Measurements from ENCODE around the gene AUTS2. TPM values are rescaled to one million over a fixed set of nuclear protein-coding genes. Genes with fewer than 3 reads are reported as not detected.

The AUTS2 gene
- total RNA-seq, 1 donor from 2014 or later: 10.3 TPM

DNA sequence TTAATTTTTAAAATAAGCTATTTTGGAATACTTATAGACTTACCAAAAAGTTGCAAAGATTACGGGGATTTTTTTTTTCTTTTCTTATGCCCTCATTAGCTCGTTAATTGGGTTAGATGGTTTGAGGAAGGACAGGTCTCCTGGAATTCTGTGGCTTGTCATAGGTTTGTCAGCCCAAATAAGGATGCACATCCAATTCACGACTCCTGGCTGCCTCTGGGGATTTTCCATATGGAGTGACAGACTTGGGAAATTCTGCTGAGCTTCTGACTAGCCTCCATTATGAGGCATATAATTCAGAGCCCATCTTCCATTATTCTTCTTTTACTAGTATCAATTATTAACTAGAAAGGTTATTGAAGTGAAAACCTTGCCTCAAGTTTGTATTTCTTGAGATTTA lies 102.1 kb downstream of the AUTS2 start:
- DNase-seq (ENCODE audit: low spot score): no peak
- intact Hi-C loops (cut with DNase I): no loop called here

DNA sequence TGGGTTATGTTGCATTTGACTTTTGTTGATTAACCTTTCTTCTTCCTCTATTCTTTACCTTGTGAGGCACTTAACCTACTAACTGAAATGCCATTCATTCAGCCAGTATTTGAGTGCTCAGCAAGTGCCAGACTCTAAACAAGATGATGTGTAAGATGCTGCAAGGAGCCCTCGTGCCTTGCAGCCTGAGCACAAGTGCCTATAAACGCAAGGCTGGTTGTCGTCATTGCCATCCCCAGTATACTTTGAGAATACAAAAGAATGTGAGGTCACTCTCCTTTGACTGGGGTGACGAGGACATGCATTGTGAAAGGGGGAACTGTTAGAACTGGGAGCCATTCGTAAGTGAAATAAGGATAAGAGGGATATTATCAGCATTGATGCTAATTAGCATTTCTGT lies 103.0 kb downstream of the AUTS2 start:
- DNase-seq (ENCODE audit: low spot score): no peak
- intact Hi-C loops (cut with DNase I): no loop called here

DNA sequence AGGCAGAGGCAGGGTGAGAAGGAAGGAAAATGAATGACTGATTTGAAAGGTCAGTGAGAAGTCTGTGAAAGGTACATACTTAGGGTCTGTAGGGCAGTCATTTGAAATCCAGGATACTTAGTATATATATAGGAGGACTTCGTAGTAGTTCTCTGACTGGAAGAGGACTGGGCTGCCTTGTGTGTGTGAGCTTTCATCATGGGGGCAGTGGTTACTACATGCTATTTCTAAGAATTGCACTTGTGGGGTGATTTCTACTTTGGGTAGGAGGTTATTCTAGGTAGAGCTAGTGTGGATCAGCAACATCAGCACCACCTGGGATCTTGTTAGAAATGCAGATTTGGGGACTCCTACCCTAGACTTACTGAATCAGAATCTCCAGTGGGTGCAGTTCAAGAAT lies 104.1 kb downstream of the AUTS2 start:
- DNase-seq (ENCODE audit: low spot score): no peak
- intact Hi-C loops (cut with DNase I): no loop called here

DNA sequence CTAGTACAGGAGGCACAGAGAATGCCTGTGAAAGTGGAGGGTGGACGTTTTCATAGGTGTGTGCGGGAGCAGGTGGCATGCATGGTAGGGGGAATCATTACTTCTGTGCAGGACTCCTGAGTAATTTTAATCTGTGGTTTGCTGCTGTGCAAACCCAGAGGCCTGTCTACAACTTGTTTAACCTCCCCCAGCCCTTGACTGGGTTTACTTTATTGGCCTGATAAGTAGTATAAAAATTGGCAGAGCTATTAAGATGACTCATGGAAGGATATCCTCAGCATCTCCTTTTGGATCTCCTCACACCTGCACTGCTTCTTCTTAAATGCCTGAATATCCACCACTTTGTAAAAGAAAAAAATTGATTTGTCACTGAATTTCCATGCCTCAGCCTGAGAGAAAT lies 104.8 kb downstream of the AUTS2 start:
- no peak for DNase-seq (ENCODE audit: low spot score)
- intact Hi-C loops (cut with DNase I): no loop called here

DNA sequence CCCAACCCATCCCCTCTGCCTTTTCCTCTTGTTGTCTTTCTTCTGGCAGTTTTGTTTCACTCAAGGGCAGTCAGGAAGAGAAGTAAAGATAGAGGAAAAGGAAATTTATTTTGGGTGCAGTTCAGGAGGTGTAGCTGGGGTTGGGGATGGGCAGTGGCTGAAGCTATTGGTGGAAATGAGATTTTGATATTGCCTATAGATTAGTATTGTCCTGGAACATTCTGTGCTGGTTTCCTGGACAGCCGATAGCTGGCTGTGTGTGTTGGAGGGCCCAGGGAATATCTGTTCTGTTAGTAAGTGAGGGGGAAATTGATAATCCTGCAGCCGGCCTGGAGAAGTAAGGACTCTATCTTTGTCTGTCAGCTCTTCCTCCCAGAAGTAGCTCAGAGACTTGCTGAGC lies 107.8 kb downstream of the AUTS2 start:
- DNase-seq (ENCODE audit: low spot score): no peak
- intact Hi-C loops (cut with DNase I): no loop called here

DNA sequence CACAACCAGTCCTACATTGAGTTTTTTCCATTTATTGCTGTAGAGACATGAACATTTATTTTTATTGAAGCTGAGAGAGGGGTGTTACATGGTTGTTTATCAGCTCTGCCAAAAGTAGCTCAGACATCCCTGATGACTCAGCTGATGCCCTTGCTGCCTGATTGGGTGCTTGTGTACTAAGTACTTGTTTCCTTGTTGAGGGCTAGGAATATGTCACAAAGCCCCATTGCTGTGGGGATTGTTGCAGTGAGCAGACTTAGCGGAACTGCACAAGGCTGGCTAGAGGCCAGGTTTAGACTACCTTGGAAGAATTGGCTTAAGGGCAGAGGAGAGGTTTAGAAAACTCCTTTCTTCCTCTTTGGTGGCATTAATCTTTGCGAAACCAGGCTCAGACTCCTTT lies 110.6 kb downstream of the AUTS2 start:
- intact Hi-C loops (cut with DNase I): no loop called here
- no peak for DNase-seq (ENCODE audit: low spot score)

DNA sequence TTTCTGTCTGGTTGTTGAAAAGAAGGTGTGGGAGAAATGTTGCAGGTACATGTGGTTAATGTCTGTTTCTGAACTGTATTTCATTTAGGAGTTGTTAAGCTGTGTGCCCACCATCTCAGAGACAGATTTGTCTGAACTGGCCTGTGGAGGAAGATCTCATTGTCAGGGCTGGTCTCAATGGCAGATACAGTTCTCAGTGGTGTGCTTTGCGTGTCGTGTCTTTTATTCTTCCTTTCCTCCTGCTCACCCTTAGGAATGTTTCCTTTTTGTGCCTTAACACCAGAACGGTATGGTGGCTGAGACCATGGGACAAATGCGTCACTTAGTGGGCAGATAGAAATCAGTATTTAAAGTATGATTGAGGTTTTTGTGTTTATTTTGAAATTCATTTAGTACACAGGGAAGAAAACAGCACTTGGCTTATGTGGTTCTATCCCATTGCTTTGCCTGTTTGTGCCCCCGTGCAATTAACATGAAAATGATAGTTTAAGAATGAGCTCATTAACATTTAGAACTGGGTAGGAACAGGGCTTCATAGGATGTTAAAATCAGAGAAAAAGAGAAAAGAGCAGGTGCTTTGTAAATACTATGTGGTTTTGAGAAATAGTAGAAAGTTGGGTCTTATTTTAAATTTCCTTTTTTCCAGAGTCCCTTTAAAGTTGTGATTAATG lies 112.6 kb downstream of the AUTS2 start:
- DNase-seq (ENCODE audit: low spot score): no peak
- intact Hi-C loops (cut with DNase I): no loop called here

DNA sequence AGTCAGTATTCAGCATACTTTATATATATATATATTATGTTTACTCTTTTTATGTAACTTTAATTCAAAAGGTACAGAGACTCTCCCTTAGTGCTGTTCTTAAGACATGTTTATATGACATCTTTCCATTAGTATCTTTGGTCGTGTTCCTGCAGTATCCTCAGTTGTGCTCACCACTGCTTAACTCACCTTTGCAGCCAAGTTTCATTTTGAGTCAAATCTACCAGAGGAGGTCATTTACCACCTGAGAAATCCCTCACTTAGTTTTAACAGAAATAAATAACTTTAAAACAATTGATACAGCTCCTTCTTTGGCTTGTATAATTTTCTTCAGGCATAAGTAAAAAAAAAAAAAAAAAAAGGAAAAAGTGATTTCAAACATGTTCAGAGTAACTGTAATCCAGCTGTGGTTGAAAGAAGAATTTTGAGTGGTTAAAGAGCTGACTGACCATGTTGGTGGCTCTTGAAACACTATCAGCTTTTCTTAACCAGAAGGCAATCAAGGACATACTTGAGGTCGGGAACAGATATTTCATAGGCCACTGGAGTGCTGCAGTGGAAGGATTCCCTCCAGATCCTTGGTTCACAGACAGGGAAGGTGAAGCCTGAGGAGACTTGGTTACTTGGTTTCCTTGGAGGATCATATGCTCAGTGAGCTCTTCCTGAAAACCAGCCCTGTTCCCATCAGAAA lies 116.8 kb downstream of the AUTS2 start:
- intact Hi-C loops (cut with DNase I): no loop called here
- no peak for DNase-seq (ENCODE audit: low spot score)

DNA sequence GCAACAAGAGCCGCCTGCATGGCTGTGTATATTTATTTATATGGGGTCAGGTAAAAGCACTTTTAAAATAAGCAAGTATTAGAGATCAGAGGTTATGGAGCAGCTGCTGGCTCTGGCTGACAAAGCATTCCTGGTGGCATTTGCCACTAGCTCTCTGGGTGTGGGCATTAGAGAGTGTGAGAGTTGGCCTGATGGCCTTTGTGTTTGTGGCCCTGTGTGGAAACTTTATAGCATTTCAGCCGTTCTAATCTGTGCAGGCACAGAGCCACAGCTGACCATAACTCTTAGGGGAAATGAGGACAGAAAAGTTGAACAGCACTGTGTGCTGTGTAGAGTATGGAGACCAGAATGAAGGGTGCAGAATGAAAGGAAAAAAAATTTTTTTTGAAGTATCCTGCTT lies 118.9 kb downstream of the AUTS2 start:
- no peak for DNase-seq (ENCODE audit: low spot score)
- intact Hi-C loops (cut with DNase I): no loop called here

DNA sequence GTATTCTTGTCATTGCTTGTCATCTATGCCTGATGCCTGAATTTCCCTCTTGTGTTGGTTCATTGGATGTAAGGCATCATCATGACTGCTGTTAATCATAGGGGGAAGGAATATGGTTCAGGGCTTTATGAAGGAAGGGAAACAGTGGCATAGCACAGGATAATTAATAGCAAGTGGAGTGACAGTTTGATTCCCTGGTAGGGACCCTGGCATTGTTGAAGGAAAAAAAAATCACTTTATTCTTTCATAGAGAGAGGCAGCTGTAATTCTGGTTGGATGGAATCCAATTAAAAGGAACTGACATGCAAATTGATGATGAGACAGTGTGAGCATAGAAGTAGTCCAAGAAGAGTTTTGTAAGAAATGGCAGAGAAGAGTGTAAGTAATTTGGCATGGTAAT lies 121.4 kb downstream of the AUTS2 start:
- no peak for DNase-seq (ENCODE audit: low spot score)
- intact Hi-C loops (cut with DNase I): no loop called here

DNA sequence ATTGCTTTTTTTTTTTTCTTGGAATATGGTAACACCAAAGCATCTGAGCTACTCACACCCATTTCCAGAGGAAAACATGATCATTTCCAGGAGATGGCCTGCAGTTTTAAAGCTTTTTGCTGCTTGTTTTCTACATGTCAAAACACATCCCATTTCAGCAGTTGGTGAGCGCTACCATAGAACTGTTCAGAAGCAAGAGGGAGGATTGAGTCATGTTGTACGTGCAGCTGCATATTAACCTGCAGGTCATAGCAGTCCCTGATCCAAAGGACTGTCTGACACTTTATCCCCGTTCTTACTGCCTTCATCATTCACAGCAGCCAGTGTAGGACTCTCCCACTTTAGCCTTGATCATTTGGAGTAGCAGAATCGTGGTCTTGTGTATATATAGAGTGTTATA lies 124.6 kb downstream of the AUTS2 start:
- DNase-seq (ENCODE audit: low spot score): no peak
- intact Hi-C loops (cut with DNase I): no loop called here

DNA sequence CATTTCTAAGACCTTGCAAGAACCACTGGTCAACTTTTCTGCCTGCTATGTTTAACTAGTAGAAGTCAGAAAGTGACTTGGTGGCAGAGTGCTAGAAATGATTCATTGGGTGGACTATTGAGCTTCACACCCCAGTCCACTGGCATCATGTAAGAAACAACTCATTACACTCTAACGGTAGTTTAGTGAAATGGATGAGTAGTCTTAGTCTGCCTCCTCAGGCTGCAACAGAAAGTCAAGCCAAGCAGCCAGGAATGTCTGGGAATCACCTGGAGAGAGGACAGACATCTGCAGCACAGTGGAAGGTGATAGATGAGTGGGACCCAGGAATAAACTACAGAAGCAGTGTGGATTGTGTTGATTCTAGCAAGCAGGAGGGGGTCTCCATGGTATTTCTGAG lies 125.4 kb downstream of the AUTS2 start:
- no peak for DNase-seq (ENCODE audit: low spot score)
- intact Hi-C loops (cut with DNase I): no loop called here

DNA sequence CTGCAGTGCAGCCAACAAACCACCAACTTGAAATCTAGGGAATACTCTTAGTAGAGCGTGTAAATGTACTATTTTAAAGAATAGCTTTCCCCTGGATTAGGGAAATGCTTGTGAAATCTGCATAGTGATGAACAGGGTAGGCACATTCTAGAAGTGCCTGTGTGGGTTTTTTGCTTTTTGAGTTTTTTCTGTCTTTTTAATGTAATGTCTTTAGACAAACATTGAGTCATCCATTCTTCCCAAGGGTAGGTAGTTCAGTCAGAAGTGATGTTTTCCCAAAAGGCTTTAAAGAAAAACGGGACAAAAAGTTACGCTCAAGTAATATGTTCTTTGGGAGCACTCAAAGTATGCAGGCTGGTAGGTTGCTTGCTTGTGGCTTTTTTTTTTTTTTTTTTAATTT lies 130.0 kb downstream of the AUTS2 start:
- intact Hi-C loops (cut with DNase I): no loop called here
- DNase-seq (ENCODE audit: low spot score): no peak

DNA sequence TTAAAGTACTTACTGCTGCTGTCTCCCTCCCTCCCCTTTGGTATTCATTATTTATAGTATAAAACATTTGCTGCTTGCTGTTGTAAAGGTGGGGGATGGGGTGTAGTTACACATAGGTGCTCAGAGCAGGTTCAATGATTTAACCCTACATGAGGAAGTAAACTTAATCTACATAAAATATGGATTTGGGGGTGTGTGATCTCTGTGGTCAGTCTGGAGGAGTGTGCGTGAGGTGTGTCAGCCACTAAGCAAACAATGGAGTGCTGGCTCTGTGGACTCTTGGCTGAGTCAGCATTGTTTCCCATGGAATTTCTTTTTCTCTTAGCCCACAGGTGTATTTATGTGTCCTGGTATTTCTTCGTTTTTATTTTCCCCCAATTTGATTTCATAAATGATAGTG lies 133.9 kb downstream of the AUTS2 start:
- intact Hi-C loops (cut with DNase I): no loop called here

DNA sequence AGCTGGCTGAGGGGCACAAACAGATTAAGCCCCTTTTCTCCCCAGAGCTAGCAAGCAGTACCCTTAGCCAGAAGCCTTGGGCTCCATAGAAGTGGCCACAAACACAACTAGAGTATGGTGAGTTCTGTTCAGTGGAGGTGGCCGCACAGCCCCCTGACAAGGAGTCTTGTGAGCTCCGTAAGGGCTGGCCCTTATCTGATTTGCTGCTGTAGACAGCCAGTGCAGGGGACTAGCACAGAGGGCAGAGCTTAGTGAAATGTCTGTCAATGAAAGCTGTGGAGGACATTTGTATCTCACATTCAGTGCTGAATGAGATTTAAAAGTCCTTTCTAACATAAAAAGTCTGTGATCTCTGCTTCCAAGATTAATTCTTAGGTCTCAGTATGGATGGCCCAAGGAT lies 137.3 kb downstream of the AUTS2 start:
- intact Hi-C loops (cut with DNase I): no loop called here
- no peak for DNase-seq (ENCODE audit: low spot score)

More for the DNA sequence above, 133.9 kb downstream of the AUTS2 start:
- no peak for DNase-seq (ENCODE audit: low spot score)

DNA sequence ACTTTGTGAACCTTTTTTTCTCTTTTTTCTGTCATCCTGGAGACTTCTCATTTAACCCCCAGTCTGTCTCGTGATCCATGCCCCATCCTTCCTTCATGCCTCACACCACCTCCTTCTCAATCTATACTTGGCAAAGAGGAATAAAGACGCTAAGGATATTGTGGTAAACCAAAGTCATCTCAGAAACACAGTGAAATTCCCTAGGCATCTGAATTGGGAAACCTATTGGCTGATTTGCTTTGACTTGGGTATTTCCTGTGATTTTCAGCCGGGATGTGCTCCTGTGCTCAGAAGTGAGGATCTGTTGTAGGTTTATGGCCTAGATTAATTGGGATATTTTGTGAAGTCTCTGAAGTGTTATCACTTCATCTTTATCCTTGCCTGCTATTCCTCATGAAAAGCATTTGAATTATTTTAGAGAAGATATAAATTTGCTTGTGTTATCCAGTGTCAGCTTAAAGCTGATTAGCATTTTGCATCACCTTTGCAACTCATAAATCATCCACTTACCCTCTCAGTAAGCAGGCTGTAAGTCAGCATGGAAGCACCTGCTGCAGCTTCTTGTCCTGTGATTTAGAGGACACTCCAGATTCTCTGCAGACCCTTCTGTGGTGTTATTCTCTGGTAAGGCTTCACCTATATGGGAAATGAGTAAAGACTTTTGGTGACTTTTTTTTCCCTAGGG lies 138.0 kb downstream of the AUTS2 start:
- intact Hi-C loops (cut with DNase I): no loop called here
- no peak for DNase-seq (ENCODE audit: low spot score)

DNA sequence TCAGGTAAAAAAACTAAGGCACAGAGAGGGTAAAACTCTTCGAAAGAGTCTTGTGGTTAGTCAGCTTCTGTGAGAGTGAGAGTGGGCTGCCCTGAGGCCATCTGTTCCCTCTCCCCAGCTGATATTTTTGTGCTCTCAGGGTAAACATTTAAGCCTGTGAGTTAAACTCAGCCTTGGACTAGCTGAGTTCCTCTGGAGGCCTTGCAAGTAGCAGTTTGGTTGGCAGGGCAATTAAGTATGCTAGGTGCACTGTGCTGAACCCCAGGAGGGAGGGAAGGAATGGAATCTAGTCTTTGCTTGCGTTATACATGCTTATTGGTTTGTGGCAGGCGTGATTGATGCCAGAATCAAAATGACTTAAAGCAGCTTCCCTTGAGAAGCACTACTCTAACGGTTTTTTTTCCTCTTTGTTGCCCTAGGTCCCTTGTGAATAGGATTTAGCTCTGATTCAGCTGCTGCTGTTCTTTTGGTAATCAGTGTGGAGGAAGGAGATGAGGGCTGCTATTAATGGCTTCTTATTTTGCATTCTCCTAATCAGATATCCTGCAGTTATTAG lies 140.2 kb downstream of the AUTS2 start:
- DNase-seq (ENCODE audit: low spot score): no peak
- intact Hi-C loops (cut with DNase I): no loop called here

DNA sequence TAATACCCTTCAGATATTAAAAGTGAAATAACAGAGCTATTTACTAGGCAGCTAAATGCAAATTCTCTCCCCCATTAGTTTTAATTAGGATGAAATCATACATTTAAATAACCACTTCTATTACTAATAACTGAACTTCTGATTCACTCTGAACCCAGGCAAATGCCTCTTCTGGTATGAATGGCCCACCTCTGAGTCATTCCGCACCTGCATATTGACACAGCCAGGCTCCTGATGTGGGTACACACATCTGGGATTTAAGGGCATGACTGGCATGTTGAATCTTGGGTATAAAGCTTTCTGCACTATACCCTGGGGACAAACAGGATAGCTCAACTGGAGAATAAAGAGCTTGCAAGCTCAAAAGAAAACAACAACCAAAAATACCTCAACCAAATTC lies 140.9 kb downstream of the AUTS2 start:
- intact Hi-C loops (cut with DNase I): no loop called here
- no peak for DNase-seq (ENCODE audit: low spot score)

DNA sequence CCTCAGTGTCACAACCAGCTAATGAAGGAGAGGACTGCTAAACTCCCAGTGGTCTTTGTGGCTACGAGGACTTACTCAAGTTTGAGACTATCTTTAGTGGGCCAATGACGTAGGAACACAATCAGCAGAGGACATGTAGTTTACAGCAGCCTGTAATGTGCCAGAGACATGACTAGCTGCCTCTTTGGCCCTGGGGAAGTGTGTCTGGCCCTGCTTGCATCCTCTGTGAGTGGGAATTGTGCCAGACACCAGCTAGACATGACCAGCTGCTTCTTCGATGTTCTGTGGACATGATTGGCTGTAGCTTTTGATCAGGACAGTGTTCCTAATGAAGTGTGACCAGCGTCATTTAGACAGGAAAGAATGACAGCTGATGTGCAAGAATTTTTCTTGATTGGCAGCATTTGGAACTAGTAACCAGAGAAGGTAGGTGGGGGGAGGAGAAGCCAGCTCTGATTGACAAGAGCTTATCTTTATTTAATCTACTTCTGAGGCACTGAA lies 141.7 kb downstream of the AUTS2 start:
- intact Hi-C loops (cut with DNase I): no loop called here
- no peak for DNase-seq (ENCODE audit: low spot score)

DNA sequence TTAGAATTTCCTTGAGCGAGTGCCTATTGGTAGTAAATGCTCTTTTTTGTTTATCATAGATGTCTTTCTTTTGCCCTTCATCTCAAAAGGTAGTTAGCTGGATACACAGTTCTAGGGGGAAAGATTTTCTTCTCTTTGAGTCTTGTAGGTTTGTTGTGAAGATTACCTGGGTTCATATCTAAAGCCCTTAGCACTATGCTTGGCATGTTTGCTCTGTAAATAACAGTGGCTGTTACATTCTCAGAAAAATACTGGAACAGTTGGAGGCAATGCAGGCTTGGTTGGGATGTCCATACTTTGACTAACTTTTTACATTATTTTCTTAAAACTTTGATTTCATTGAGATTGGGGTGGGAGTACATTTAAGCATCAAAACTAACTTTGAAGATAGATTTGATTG lies 144.0 kb downstream of the AUTS2 start:
- DNase-seq (ENCODE audit: low spot score): no peak
- intact Hi-C loops (cut with DNase I): no loop called here

DNA sequence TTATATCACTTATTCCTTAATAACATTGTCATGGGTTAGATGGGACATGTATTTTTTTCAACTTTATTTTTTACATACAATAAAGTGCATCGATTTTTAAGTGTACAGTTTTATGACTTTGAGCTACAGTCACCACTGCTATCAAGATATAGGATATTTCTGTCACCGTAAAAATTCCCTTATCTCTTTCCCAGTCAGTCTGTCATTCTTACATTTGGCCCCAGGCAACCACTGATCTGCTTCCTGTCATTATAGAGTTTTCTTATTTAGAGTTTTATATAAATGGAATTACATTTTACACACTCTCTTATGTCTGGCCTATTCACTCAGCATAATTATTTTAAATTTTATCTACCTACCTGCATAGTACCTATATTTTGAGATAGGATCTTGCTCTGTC lies 145.2 kb downstream of the AUTS2 start:
- intact Hi-C loops (cut with DNase I): no loop called here
- no peak for DNase-seq (ENCODE audit: low spot score)

All from cardiac septum (tissue), 1 donor.